Inflammatory macrophage (primary cell): Measurements from ENCODE around the gene NMNAT1.
"Not testable (repeated sequence)": the region's sequence is repeated elsewhere in the genome, so short reads cannot be mapped to it uniquely, and the experiment has no call there.

Experiments used
- DNase-seq, 2 donors: peaks; one replicate each; pipeline ENCODE4 v3.0.0-alpha.2; 2020 to 2022
- total RNA-seq, 18 experiments: gene quantifications; one replicate each; lab custom pipeline; 2026; ENCODE audit warnings: mixed read lengths in 6 of 18, inconsistent platforms in 2 of 18; lab: John Stamatoyannopoulos, UW

Gene NMNAT1
- total RNA-seq: 6.5 to 30.4 (median 19.1) reads per million in 18 experiments

DNA sequence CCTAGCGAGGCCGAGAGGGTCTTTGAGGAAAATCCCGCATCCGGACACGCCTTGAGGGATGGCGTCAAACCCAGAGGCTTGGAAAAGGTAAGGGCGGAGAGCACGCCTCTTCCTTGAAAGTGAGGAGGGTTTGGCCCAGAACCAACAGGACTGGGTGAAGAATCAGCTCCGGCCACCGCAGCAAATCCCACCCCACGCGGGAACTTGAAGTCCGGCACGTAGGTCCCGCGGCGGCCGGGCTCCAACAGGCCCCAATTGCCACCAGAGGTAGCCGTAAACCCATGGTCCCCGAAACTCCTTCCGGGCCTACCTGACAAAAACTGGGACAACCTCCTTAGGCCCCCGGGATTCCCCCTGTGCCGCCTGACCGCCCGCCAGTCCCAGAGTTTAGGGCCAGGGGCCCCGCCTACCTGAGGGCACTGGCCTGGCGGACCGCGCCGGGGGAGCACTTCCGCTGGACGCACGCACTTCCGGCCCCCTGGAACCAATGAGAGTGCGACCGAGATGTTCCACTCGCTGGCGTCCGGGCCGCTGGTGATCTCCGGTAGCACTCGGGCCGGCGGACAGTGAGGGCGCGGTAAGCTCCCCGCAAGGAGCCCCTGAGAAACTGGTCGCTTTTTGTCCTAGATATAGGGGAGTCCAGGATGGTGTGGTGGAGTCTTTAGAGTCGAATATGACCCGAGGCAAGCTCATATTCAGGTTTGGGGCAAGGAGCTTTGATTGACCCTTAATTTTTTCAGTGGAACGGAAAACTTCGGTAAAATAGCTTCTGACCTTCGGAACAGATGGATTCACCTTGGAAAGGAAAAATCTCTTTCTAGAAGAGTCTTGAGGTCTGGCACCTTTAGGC, at the start of gene NMNAT1, which contains the start of gene LZIC:
Gene NMNAT1 (plus strand): TSS at position 537 of the 850 bp plus-strand sequence. CDS start 28,599 bp downstream, outside the sequence.
Gene LZIC (minus strand): TSS at position 453 of the 850 bp plus-strand sequence. CDS start 6,772 bp downstream, outside the sequence.
- peak; percentile 96 for DNase-seq

DNA sequence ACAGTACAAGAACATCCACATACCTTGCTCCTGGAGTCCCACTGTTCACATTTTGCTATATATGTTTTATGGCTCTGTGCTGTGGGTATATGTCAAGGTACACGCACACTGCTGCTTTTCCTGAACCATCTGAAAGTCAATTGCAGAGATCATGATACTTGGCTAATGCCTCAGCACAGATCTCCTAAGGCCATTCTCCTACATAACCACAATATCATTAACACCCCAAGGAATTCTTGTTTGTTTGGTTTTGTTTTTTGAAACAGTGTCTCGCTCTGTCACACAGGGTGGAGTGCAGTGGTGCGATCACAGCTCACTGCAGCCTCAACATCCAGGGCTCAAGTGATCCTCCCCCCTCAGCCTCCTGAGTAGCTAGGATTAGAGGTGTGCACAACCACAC, 49.2 kb upstream of the NMNAT1 start:
- no peak for DNase-seq

DNA sequence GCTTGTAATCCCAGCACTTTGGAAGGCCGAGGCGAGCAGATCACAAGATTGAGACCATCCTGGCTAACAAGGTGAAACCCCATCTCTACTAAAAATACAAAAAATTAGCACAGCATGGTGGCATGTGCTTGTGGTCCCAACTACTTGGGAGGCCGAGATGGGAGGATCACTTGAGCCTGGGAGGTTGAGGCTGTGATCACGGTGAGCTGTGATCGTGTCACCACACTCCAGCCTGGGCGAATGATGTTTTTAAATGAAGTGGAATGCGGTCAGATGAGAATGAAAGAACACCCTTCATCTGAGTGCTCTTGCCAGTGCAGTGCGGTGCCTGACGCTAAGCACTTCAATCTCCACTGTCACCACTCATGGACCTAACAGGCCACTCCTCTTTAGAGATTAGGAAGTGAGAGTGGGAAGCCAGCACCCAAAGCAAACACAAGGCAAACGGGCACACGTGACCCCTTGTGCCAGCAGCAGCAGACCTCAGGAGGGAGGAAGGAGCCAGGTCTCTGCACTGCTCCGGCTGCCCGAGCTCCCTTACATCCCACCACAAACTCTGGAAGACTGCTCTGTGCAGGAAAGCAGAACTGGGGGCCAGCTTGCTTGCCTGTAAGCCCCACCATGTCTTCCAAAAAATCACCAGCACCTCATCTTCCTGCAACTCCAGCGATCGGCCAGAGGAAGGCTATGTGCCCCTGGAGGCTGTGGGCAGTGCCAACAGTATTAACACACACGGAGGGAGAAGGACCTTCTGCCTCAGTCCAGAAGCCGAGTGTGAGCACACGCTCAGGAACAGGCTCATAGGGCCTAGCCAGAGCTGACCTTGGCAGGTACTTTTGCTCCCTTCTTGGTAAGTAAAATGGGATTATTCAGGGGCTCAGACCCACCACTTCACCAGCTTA, 42.9 kb upstream of the NMNAT1 start:
- peak; percentile 91 for DNase-seq

DNA sequence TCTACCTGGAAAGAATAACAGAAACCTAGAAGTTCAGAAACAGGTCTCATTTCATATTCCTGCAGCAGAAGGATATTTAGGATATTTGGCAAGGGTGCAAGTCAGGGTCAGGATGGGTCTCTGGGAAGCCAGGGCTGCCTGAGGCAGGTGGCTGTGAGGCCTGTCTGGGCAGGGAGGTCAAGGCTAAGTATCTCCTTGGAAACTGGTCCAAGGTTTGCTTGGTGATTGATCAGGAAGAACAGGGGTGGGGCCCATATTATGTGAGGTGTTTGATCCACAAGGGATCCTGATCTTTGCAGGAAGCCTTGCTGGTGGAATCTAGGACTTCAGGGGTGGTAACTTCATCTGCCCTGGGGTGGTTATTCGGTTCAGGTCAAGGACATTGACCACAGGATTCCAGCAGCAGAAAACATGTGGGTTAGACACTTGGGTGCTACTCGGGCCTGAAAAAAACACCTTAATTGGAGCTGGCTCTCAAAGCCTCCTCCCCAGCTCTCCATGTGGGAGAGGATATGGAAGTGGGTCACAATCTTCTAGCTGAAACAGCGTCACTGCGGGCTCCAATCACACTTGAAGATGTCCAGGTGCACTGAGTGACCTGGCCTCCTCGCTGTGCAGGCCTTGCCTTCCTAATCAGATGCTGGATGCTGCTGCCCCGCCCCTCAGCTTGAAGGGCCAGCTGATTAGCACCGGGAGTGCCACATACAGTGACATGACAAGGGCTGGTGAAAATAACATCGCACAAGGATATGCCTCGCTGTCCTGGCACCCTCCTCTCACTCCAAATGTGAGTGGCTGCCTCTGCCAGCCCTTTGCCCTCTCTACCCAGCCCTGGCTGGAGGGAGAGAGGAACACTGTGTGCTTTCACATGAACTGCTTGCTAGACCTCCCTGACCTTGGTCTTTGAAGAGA, 41.9 kb upstream of the NMNAT1 start:
- no peak for DNase-seq

DNA sequence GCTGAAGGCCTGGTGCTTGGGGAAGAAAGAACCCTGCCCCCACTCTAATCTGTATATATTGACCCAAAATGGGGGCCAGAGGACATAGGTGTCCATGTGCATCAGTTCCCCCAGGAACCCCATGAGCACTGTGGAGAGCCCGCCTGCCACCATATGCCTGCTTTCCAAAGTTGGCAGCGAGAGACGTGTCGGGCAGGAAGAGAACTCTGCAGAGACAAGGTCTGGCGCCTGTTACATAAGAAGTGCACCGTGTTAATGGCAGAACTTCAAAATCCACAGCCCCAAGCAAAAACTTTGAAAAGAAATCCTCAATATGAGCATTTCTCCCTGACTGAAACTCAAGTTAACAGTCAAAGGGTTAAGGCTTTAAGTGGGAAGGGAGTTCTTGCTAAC, 41.2 kb upstream of the NMNAT1 start:
- DNase-seq: no peak

DNA sequence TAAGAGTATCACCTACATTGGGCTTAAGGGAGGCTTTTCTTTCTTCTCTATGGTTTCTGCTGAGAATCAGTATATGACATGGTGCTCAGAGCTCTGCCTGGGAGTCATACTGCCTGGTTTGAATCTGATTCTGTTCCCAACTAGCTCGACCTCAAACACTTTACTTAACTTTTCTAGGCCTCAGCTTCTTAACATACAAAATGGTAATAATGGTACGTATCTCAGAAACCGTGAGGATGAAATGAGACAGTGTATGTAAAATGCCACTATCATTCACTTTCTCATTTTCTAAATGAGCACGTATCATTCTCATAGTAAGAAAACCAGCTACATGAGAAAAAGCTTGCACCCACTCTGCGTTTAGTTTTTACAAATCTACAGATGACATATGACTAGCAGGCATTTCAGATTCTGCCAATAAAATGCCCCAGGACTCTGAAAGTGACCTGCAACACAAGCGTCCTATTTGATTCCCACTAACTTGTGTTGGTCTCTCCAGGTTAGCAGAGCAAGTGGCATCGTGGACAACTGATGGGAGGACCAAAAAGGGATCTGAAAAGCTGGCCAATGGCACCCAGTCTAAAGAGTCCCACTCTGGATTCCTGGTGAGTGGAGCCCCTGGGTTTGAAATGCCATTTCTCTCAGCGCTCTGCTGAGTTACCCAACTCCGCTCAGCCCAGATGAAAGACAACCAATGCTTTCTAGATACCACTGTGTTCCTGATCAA, 39.3 kb upstream of the NMNAT1 start:
- no peak for DNase-seq

DNA sequence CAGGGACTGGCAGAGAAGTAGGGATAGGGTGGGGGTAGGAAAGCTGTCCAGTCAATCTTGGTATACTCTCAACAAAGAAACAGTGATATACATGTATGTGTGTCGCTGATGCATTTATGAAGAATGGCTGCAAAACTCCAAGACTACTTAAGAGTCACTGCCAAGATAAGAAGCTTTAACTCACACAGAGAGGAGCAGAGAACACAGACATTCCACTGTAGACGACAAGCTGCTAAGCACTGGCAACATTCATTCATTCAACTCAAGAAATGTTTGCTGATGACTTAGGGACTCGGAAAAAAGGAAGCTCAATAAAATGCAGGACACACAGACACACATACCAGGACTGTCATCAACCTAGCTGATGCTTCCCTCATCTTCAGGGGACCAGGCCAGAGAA, 38.7 kb upstream of the NMNAT1 start:
- DNase-seq: peak in 1 of 2 donors; percentile 18

DNA sequence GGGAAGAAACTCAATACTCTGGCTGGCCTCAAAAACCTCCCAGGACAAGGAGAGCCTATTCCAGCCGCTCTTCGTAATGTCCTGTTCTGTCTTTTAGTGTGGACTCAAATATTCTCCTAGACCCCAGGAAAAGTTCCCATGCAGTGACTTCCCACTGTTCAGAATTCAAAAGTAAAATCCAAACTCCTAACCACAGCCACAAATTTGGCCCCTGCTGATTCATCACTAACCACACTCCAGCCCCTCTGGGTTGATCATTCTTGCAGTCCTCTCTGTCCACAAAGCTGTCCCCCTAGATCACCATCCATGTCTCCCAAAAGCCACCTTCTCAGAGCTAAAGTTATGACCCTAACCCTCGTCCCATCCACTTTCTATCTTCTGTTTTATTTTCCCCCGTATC, 38.3 kb upstream of the NMNAT1 start:
- DNase-seq: no peak

DNA sequence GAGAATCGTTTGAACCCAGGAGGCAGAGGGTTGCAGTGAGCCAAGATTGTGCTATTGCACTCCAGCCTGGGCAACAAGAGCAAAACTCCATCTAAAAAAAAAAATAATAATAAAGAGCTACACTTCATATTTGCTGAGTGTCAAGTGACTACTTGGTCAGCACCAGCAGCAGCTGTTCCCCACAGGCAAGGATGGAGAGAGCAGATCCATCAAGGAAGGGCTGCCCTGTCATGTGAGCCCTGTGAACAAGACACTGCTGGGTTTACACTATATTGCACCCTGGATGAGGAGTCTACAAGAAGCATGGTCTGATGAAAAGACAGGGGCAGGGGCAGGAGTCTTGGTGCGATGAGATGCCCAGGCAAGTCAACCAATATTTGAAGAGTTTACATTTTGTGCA, 36.8 kb upstream of the NMNAT1 start:
- DNase-seq: no peak

DNA sequence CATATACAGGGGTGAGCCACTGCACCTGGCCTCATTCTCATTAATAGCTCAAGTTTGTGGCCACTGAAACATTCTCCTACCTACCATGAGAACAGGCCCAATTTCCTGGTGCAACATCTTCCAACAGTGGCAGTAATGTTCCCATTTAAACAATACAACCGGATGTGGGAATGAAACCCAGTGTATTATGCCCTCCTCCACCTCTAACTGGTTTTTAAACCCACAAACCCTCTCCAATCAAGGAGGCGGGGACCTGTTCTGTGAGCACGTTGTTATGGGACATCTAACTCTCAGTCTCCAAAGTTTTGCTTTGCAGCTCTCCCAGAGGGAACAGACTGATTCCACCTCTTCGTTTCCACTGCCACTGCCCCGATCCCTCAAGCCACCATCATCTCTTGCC, 35.8 kb upstream of the NMNAT1 start:
- no peak for DNase-seq

DNA sequence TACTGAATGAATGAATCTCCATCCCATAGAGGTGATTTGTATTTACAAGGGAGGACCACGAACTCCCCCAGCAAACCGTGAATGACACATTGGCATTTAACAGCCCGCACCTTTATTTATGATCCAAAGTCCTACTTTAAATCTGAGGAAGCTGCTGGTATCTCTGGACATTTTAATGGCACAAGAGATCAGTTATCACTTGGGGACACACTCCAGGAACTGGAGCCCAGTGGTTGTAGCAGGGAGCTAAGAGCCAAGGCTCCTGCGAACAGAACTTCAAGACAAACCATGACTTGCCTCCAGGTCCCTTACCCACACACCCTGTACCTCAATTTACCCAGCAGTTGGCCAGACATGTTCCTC, 34.4 kb upstream of the NMNAT1 start:
- no peak for DNase-seq

DNA sequence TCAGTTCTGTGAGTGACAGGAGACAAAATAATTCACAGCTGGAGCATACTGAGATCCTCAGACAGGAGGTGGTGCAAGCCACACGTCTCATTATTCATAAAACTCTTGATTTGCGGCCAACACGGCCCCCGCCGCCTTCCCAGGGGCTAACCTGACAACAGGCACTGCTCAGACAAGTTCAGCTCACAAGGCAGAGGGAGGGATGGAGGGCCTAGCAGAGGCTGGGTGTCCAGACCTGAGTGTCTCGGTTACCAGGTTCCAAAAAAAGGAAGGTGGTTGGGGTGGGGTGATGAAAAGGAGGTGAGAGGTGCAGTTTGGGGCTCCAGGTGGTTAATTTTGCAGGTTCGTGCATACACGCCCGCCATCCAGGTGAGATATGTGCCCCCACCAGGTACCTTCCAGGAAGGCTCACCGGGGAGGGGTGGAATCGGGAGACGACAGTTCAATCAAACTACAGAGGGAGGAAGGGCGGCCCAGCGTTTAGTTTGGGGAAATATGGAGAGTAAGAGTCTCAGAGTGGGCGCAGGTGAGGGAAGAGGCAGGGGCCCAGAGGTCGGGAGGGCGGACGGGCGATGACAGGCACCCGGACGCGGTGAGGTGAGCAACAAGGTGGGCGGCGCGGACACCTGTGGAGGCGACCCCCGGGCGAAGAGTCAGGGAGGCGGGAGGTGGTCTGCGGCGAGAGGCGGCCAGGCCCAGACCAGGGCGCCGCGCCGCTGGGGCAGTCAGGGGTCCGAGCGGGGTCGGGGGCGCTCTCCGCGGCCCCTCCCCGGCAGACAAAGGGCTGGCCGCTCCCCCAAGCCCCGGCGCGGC, 33.8 kb upstream of the NMNAT1 start:
- no peak for DNase-seq

DNA sequence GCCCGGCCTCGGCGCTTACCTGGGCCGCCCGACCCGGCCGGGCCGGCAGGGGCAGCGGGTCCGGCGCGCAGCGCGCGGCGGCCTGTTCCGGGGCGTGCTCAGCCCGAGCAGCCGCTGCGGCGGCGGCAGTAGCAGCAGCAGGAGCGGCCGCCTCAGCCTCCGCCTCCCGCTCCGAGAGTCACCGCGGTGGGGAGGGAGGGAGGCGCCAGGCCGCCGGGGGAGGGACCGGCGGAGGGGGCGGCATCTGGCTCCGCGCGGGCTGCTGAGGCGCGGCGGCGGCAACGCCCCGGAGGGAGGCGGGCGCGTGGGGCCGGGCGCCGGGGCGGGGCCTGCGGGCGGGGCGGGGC, 33.2 kb upstream of the NMNAT1 start, which contains the start of gene CTNNBIP1:
Gene CTNNBIP1 (minus strand): TSS at position 194 of the 347 bp plus-strand sequence. CDS start 38,205 bp downstream, outside the sequence.
- DNase-seq: no peak

DNA sequence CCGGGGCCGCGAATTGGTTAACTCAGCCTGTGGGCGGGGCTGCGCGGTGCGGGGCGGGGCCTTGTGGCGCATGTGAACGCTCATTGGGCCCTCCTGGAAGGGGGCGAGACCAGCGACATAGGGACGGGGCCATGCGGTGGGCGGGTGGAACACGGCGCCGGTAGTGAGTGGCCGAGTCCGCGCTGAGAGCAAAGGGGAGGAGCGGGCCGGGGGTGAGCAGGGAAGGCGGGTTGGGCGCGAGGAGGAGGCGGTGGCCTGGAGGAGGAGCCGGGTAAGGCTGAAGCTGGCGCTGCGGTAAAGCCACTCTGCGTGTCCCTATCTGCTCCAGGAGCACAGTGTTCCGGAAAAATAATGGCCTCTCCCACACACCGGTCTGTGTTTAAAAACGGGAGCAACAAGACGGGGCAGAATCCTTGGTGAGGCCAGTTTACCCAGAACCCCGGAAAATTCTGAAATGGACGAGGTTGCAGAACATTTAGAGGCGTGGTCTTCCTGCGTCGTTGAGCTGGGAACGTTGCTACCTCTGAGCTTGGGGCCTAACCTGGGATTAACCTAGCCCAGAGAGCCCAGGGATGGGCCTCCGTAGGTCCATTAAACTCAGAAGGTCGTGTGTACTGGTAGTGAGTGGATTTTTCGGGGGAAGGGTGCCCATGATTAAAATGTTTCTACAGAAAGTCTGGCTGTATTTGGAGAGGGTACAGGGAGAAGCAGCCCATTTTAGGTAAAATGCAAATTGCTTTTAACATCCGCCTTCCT, 32.7 kb upstream of the NMNAT1 start:
- DNase-seq: peak; percentile 99

DNA sequence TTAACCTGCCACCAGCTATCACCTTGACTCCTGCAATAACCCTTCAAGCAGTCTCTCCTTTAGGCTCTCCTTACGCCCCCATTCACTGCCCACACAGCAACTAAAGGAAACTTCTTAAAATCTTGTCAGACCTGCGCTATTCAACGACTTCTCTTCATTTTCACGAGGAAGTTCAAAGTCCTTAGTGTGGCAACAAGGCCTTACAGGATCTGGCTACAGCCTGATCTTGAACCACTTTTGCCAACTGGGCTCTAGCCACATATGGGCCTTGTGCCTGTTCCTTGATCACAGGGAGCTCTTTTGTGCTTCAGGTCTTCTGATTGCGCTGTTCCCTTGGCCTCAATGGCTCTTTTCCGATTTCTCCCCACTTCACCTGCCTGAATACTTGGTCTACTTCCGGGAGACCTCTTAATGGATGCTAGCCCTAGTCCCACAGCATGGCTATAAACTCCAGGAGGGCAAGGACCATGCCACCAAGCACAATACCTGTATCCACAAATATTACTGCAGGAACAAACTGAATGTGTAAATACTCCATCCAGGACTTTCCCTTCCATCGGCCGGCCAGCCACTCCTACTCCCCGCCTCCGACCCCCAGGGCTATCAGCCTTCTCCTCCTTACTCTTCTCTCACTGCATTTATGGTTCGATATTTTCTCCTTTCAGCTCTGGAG, 30.9 kb upstream of the NMNAT1 start:
- DNase-seq: peak; percentile 40 to 50

DNA sequence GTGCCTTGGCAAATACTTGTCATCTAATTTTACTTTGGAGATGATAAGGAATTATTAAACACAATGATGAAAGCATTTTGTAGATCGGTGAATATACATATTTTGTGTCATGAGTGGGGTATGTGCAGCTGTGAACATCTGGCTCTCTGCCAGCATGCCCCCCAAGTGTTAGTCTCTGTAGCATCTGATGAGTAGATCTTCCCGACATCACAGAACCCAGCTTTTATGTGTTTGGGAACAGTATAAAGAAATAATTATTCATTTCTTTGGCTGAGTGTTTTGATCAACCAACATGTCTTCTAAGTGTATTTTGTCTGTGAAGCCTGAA, 28.7 kb upstream of the NMNAT1 start:
- no peak for DNase-seq

DNA sequence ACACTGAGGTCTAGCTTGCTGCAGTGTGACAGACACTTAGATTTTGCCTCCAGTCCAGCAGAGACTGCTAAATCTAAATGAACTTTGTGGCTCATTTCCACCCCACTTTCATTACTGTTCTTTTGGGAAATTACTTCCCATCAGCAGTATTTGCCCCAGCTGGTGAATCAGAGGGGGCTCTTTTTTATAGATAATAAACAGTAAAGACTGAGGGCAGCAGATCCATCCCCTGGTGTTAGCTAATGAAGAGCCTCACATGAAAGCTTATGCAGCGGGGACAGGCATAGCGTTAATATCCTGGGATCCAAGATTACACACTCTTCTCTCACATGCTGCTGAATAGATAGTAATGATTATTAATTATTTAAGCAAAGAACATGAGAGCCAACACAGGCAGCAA, 26.8 kb upstream of the NMNAT1 start:
- no peak for DNase-seq

DNA sequence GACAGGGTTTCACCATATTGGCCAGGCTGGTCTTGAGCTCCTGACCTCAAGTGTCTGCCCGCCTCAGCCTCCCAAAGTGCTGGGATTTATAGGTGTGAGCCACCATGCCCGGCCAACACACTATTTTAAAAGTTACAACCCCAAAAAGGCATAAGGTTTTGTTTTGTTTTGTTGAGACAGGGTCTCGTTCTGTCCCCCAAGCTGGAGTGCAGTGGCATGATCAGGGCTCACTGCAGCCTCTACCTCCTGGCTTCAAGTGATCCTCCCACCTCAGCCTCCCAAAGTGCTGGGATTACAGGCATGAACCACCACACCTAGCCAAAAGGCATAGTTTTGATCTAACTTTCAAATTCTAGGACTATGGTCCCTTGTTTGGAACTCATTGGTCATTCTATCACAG, 25.8 kb upstream of the NMNAT1 start:
- not testable (repeated sequence) for DNase-seq

DNA sequence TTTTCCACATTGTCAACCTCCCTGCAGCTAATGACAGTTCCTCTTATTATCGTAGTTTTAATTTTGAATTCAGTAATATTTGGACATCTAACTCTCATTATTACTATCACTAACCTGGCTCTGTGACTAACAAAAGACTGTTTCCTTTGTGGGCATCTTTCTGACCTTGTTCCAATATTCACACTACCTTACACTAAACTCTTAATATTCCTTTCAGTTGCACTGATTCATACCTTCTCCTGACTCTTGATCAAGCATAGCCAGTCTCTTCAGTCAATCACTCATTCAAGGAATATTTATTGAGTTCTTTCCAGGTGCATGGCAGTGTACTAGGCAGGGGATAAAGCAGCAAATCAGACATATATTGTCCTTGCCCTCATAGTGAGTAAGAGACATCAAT, 25.4 kb upstream of the NMNAT1 start:
- DNase-seq: no peak

DNA sequence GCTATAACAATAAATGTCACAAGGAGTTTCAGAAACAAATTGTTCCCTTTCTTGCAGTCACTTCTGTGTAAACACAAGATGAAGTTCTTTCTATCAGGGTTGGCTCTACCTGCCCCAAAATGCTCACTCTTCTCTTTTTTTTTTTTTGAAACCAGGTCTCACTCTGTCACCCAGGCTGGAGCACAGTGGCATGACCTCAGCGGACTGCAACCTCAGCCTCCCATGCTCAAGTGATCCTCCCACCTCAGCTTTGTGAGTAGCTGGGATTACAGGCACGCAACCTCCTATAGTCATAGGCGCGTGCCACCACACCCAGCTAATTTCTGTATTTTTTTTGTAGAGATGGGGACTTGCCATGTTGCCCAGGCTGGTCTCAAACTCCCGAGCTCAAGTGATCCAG, 22.7 kb upstream of the NMNAT1 start:
- no peak for DNase-seq
